Ovary (tissue), 3 donors: ENCODE data around the gene MROH8.

Experiments used
- EP300 ChIP-seq: sonication (generic); formaldehyde crosslinking; IDR thresholded peaks from one replicate; pipeline ENCODE4 v1.6.1; 2017; ENCODE audit warnings: antibody characterized with exemption
- POLR2A ChIP-seq: fragments of 450-650 bp; IDR thresholded peaks from one replicate; pipeline ENCODE4 v1.6.1; 2017; ENCODE audit warnings: antibody characterized with exemption, mild to moderate bottlenecking, moderate library complexity
- TF ChIP-seq, protein P1 (sequence below), 3 donors: fragments of 450-650 bp in 2 of 3; fragments of 200-600 bp in 1 of 3; IDR thresholded peaks; one replicate each; pipeline versions ENCODE4 v1.5.1 to v1.8.0; 2016 to 2022; ENCODE audit warnings: antibody characterized with exemption in 3 of 3, mild to moderate bottlenecking in 1 of 3
- donor health status: DM: no; HTN: no; CAD: no.

DNA sequence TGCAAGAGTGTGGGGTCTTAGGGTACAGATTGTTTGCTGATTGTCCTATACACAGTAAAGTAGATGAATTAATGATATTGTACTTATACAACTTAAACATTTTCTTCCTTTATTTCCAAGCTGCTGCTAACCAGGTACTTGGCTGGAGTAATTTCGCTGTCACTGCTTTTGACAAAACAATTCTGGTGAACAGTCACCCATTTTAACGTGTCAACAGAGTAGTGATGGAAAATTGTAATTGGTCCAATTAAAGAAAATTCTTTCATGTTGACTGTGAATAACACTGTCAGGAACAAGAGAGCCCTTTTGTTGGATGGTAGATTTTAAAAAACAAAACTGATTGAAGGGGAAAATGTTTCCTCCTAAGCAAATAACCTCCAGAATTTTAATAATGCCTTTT lies 26.4 kb upstream of the MROH8 start:
- TF ChIP-seq POLR2A (no peak), EP300 (no peak)
- TF ChIP-seq, protein P1, sequence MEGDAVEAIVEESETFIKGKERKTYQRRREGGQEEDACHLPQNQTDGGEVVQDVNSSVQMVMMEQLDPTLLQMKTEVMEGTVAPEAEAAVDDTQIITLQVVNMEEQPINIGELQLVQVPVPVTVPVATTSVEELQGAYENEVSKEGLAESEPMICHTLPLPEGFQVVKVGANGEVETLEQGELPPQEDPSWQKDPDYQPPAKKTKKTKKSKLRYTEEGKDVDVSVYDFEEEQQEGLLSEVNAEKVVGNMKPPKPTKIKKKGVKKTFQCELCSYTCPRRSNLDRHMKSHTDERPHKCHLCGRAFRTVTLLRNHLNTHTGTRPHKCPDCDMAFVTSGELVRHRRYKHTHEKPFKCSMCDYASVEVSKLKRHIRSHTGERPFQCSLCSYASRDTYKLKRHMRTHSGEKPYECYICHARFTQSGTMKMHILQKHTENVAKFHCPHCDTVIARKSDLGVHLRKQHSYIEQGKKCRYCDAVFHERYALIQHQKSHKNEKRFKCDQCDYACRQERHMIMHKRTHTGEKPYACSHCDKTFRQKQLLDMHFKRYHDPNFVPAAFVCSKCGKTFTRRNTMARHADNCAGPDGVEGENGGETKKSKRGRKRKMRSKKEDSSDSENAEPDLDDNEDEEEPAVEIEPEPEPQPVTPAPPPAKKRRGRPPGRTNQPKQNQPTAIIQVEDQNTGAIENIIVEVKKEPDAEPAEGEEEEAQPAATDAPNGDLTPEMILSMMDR (IDR thresholded peaks at IDR 0.05), result no peak
